Measurements from ENCODE around the gene ZNF182. TPM values are rescaled to one million over a fixed set of nuclear protein-coding genes. Genes with fewer than 3 reads are reported as not detected.

Gene ZNF182
- total and polyA plus RNA-seq, 2 of the 13 experiments (the other 11 are each of a cell fraction or from before 2014, with no cell fraction given) = 2.1 to 4.5 TPM

DNA sequence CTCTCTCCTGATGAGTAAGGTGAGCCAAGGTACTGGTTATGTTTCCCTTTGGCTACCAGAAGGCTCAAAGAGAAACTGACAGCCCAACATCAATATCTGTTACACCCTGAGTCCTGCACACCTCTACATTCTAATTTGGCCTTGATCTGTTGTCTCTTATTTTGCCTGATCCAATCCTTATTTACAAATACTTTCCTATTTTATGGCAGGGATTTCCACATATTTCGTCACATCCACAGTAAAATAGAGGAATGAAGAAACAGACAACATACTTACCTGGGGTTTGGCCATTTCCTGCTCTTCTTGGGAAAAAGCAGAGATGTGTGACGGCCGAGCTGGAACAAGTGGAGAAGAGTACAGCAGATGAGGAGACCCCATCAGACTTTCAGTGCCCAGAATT, 1.5 kb downstream of the ZNF182 start:
- POLR2A ChIA-PET = no interaction called here
- peaks cover 7% of the 10 kb centered on the region for H3K79me2 ChIP-seq (ENCODE audit: insufficient read depth, low read length)
- CTCF ChIA-PET (ENCODE audit: low intra/inter-chr PET ratio, low total read pairs) = no interaction called here
- H3K36me3 ChIP-seq (replicated peaks in 1 of 2; ENCODE audit: control insufficient read depth in 1 of 2, insufficient read depth in 2 of 2, low read length in 2 of 2) = no peaks in the 10 kb centered on the region
- intact Hi-C loops (cut with micrococcal nuclease; ENCODE audit: unreplicated experiment) (no loop called here), in situ Hi-C loops (cut with HindIII; ENCODE audit: extremely low pct_ligation_motif_present, low pct_unique_long_range_greater_than_20kb) (no loop called here)
- H3K9ac ChIP-seq (ENCODE audit: insufficient read depth, low read depth, low read length) = no peak overlapping the region
- ATAC-seq (no peak), DNase-seq (ENCODE audit: low spot score) (no peak), FAIRE-seq (no peak)
- WGBS (ENCODE audit: low lambda C conversion rate) = 86% methylated on average over 3 of the region's 3 CpGs
- H3K9me3 ChIP-seq (ENCODE audit: low read length) = no peaks in the 10 kb centered on the region
- H3K4me2 ChIP-seq (ENCODE audit: low read depth, low read length) = peak overlapping the region; percentile 63
- no TSS peak for BruUV-seq (replicated peaks)
- no peak overlapping the region for H2AFZ ChIP-seq (ENCODE audit: low read length)
- no peaks in the 10 kb centered on the region for H4K20me1 ChIP-seq (ENCODE audit: insufficient read depth, low read length)
- no peak overlapping the region for H3K27ac ChIP-seq (ENCODE audit: extremely low read length, insufficient read depth, low read length)
- TF ChIP-seq CEBPB (IDR thresholded peaks at IDR 0.05; ENCODE audit: borderline replicate concordance, low read depth, low read length) (peak; percentile 32; the same call in 1 of the 2 replicates), ZZZ3 (CRISPR knock-in tag; IDR thresholded peaks at IDR 0.05; ENCODE audit: borderline replicate concordance) (no peak)
- H3K27me3 ChIP-seq (ENCODE audit: control insufficient read depth in 1 of 2, insufficient read depth in 2 of 2, low read length in 2 of 2) = no peaks in the 10 kb centered on the region; a peak in 1 of 5 replicates
- H3K4me3 ChIP-seq (replicated peaks in 1 of 3; ENCODE audit: insufficient read depth in 1 of 3, low read depth in 2 of 3, low read length in 3 of 3) = peak overlapping the region in 2 of 3 experiments; percentile 9 to 67; a peak in 2 of 6 replicates
- H3K4me1 ChIP-seq (ENCODE audit: insufficient read depth, low read length) = peaks cover 18% of the 10 kb centered on the region

DNA sequence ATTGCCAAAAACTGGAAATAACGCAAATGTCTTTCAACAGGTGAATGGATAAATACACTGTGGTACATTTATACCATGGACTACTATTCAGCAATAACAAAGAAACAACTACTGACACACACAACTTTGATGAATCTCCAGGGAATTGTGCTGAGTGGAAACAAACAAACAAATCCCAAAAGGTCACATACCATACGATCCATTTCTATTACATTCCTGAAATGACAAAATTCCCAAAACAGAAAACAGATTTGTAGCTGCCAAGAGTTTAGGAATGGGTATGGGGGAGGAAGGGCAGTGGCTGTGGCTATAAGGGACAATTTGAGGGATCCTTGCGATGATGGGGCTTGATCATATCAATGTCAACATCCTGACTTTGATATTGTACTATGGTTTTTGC, 2.5 kb downstream of the ZNF182 start:
- Histone ChIP-seq H3K9ac (ENCODE audit: insufficient read depth, low read depth, low read length) (no peak overlapping the region), H3K79me2 (ENCODE audit: insufficient read depth, low read length) (peaks cover 7% of the 10 kb centered on the region), H3K4me2 (ENCODE audit: low read depth, low read length) (no peak overlapping the region), H3K36me3 (replicated peaks in 1 of 2; ENCODE audit: control insufficient read depth in 1 of 2, insufficient read depth in 2 of 2, low read length in 2 of 2) (no peaks in the 10 kb centered on the region), H3K9me3 (ENCODE audit: low read length) (no peaks in the 10 kb centered on the region), H3K4me1 (ENCODE audit: insufficient read depth, low read length) (peaks cover 18% of the 10 kb centered on the region), H3K27ac (ENCODE audit: extremely low read length, insufficient read depth, low read length) (no peak overlapping the region), H3K27me3 (ENCODE audit: control insufficient read depth in 1 of 2, insufficient read depth in 2 of 2, low read length in 2 of 2) (no peaks in the 10 kb centered on the region; a peak in 1 of 5 replicates), H3K4me3 (replicated peaks in 1 of 3; ENCODE audit: insufficient read depth in 1 of 3, low read depth in 2 of 3, low read length in 3 of 3) (no peak overlapping the region), H4K20me1 (ENCODE audit: insufficient read depth, low read length) (no peaks in the 10 kb centered on the region), H2AFZ (ENCODE audit: low read length) (no peak overlapping the region)
- DNase-seq (ENCODE audit: low spot score) (no peak), FAIRE-seq (no peak), ATAC-seq (no peak)
- BruUV-seq (replicated peaks) = no TSS peak
- WGBS (ENCODE audit: low lambda C conversion rate) = 90% methylated on average over 3 of the region's 3 CpGs
- in situ Hi-C loops (cut with HindIII; ENCODE audit: extremely low pct_ligation_motif_present, low pct_unique_long_range_greater_than_20kb) = no loop called here
- no peak for TF ChIP-seq NFE2L1 (CRISPR knock-in tag; IDR thresholded peaks at IDR 0.05; ENCODE audit: borderline replicate concordance)
- no peak for TF ChIP-seq ZNF773 (CRISPR knock-in tag; IDR thresholded peaks at IDR 0.05; ENCODE audit: borderline replicate concordance)
- no peak for TF ChIP-seq GATAD1 (CRISPR knock-in tag; IDR thresholded peaks at IDR 0.05)
- TF ChIP-seq, protein P1, sequence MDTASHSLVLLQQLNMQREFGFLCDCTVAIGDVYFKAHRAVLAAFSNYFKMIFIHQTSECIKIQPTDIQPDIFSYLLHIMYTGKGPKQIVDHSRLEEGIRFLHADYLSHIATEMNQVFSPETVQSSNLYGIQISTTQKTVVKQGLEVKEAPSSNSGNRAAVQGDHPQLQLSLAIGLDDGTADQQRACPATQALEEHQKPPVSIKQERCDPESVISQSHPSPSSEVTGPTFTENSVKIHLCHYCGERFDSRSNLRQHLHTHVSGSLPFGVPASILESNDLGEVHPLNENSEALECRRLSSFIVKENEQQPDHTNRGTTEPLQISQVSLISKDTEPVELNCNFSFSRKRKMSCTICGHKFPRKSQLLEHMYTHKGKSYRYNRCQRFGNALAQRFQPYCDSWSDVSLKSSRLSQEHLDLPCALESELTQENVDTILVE (CRISPR knock-in tag; IDR thresholded peaks at IDR 0.05) = no peak
- TF ChIP-seq ZNF160 (CRISPR knock-in tag; IDR thresholded peaks at IDR 0.05) = no peak
- no peak for TF ChIP-seq TCF7L2 (IDR thresholded peaks at IDR 0.05; ENCODE audit: low read depth, low read length)
- TF ChIP-seq, protein P2, sequence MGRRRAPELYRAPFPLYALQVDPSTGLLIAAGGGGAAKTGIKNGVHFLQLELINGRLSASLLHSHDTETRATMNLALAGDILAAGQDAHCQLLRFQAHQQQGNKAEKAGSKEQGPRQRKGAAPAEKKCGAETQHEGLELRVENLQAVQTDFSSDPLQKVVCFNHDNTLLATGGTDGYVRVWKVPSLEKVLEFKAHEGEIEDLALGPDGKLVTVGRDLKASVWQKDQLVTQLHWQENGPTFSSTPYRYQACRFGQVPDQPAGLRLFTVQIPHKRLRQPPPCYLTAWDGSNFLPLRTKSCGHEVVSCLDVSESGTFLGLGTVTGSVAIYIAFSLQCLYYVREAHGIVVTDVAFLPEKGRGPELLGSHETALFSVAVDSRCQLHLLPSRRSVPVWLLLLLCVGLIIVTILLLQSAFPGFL (CRISPR knock-in tag; IDR thresholded peaks at IDR 0.05) = no peak
- TF ChIP-seq, protein P3, sequence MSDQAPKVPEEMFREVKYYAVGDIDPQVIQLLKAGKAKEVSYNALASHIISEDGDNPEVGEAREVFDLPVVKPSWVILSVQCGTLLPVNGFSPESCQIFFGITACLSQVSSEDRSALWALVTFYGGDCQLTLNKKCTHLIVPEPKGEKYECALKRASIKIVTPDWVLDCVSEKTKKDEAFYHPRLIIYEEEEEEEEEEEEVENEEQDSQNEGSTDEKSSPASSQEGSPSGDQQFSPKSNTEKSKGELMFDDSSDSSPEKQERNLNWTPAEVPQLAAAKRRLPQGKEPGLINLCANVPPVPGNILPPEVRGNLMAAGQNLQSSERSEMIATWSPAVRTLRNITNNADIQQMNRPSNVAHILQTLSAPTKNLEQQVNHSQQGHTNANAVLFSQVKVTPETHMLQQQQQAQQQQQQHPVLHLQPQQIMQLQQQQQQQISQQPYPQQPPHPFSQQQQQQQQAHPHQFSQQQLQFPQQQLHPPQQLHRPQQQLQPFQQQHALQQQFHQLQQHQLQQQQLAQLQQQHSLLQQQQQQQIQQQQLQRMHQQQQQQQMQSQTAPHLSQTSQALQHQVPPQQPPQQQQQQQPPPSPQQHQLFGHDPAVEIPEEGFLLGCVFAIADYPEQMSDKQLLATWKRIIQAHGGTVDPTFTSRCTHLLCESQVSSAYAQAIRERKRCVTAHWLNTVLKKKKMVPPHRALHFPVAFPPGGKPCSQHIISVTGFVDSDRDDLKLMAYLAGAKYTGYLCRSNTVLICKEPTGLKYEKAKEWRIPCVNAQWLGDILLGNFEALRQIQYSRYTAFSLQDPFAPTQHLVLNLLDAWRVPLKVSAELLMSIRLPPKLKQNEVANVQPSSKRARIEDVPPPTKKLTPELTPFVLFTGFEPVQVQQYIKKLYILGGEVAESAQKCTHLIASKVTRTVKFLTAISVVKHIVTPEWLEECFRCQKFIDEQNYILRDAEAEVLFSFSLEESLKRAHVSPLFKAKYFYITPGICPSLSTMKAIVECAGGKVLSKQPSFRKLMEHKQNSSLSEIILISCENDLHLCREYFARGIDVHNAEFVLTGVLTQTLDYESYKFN (CRISPR knock-in tag; conservative IDR thresholded peaks at IDR 0.05) = no peak
- intact Hi-C loops (cut with micrococcal nuclease; ENCODE audit: unreplicated experiment) = no loop called here
- ChIA-PET CTCF (ENCODE audit: low intra/inter-chr PET ratio, low total read pairs) (no interaction called here), POLR2A (no interaction called here)
